HEK293T (cell line): ENCODE data around the gene ELOA.

Experiments used
- ARNT ChIP-seq: fragments of 450-650 bp; IDR thresholded peaks from 2 replicates; pipeline ENCODE4 v1.6.1; 2017; ENCODE audit warnings: mild to moderate bottlenecking
- BHLHE40 ChIP-seq: fragments of 450-650 bp; IDR thresholded peaks from 2 replicates; pipeline ENCODE4 v1.6.1; 2016; ENCODE audit warnings: mild to moderate bottlenecking, moderate library complexity, borderline replicate concordance
- CTBP1 ChIP-seq: fragments of 450-650 bp; IDR thresholded peaks from 2 replicates; pipeline ENCODE4 v1.6.1; 2016; ENCODE audit warnings: borderline replicate concordance
- ELF4 ChIP-seq: fragments of 450-650 bp; IDR thresholded peaks from 2 replicates; pipeline ENCODE4 v1.6.1; 2017; ENCODE audit warnings: antibody characterized with exemption
- FOXA1 ChIP-seq: fragments of 450-650 bp; IDR thresholded peaks from 2 replicates; pipeline ENCODE4 v1.6.1; 2016; ENCODE audit warnings: mild to moderate bottlenecking
- FOXK2 ChIP-seq: fragments of 450-650 bp; IDR thresholded peaks from 2 replicates; pipeline ENCODE4 v1.6.1; 2016; ENCODE audit warnings: mild to moderate bottlenecking
- FOXM1 ChIP-seq: fragments of 450-650 bp; IDR thresholded peaks from 2 replicates; pipeline ENCODE4 v1.6.1; 2017; ENCODE audit warnings: mild to moderate bottlenecking, borderline replicate concordance
- L3MBTL2 ChIP-seq: fragments of 450-650 bp; conservative IDR thresholded peaks from 2 replicates; pipeline ENCODE4 v1.6.1; 2016; ENCODE audit warnings: mild to moderate bottlenecking
- SP1 ChIP-seq: fragments of 450-650 bp; IDR thresholded peaks from 2 replicates; pipeline ENCODE4 v1.6.1; 2017
- SUZ12 ChIP-seq: fragments of 450-650 bp; IDR thresholded peaks from 2 replicates; pipeline ENCODE4 v1.6.1; 2016; ENCODE audit warnings: mild to moderate bottlenecking
- TARDBP ChIP-seq: fragments of 450-650 bp; IDR thresholded peaks from 2 replicates; pipeline ENCODE4 v1.6.1; 2016
- ZNF384 ChIP-seq: fragments of 450-650 bp; IDR thresholded peaks from 2 replicates; pipeline ENCODE4 v1.6.1; 2016

GRCh38 chr1:23698466-23698865 is 44.8 kb upstream of the ELOA start:
- TF ChIP-seq ELF4 (no peak), CTBP1 (no peak), BHLHE40 (no peak), SP1 (no peak), FOXM1 (no peak), FOXA1 (no peak), TARDBP (no peak), L3MBTL2 (no peak), SUZ12 (no peak), FOXK2 (no peak), ZNF384 (no peak), ARNT (no peak)
